HG03571 (cell line): ENCODE results near the gene LMX1A.

Source experiments
- ATAC-seq: cut with Tn5 transposase; IDR thresholded peaks from one replicate; pipeline ENCODE4 v1.9.1; 2021; ENCODE audit not compliant: unreplicated experiment

LMX1A gene

GRCh38 chr1:165355977-165356811, at the start of gene LMX1A:
Gene LMX1A, minus strand, starts transcription at chr1:165356715. Its CDS starts 1,156 bp downstream, at chr1:165355559.
- ATAC-seq, result no peak

GRCh38 chr1:165403835-165404482, 47.4 kb upstream of the LMX1A start:
- ATAC-seq, result peak; percentile 66

DNA sequence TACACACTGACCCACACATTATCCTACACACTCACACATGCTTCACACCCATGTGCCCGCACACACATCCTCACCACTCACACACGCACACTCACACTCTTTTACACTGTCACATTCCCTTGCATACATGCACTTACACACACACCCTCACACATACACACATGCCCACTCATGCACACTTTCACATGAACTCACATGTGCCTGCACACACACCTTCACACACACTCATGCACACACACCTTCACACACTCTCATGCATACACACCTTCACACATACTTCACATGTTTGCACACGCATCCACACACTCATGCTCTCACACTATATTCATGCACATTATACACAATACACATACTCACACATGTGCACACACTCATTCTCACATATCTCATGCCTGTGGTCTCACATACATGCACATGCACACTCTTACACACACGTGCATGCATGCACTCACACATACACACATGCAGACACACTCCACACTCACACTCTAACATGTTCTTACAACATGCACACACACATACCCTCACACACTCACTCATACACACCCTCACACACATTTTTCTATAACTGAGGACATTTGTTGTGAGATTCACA, 46.1 kb upstream of the LMX1A start:
- ATAC-seq, result no peak

GRCh38 chr1:165397944-165398343, 41.4 kb upstream of the LMX1A start:
- no peak for ATAC-seq

DNA sequence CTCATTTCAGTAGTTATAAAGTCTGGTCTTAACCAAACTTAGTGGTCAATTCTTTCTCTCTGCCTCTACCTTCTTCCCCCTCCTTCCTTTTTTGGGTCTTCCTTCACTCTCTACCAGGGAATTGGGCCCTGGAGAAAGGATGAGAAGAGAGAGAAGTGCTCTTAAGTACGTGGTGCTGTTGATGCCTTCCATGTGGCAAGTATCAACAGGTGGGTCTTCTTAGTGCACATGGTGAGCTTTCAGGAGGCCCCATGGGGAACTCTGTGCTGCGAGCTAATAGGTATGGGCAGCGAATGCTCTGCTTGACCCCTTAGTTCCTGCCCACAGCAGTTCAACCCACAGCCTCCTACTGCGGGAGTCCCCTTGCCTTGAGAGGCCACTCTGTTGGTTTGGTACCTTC, 39.4 kb upstream of the LMX1A start:
- no peak for ATAC-seq

GRCh38 chr1:165395478-165395877, 39.0 kb upstream of the LMX1A start:
- ATAC-seq, result no peak

DNA sequence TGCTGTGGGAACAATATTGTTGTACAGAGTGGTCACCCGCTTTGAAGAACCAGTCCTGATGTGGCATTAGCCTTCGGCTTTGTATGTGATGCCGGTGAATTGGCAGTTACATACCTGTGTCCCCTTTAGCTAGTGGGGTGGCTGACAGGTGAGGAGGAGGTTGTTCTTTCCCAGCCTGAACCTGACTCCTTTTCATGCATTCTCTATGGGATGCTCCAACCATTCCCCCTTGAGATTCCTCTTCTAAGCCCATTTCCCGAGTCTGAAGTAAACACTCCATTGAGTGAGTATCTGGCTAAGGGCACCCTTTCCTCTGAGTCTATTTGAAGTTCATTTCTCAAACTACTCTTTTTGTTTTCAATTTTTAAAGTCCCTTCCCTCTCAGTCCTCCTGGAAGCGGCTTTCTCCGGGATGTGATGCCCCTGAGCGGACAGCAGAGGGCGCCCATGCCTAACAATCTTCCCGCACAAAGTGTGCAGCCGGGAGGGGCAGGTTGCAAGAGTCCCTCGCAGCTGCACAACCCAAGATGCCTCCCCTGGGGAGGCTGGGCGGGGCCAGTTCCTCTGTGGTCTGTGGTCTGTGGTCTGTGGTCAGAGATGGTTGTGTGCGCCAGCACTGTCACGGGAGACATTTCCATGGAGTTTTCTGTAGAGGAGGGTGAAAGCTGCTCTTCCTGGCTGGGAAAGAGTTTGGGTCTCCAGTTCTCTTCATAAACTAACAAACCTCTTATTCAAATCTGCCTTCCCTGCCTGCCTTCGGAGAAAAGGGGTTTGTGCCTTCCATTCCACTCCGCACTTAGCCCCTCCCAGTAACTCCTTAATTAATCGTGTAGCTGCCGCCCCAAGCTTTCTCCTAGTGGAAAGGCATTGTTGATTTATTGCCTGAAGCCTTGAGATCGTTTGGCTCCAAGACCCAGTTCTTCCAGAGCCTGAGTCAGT, 36.4 kb upstream of the LMX1A start:
- ATAC-seq, result peak; percentile 98

- no peak for ATAC-seq
Observed at GRCh38 chr1:165389609-165390008, 33.1 kb upstream of the LMX1A start.

DNA sequence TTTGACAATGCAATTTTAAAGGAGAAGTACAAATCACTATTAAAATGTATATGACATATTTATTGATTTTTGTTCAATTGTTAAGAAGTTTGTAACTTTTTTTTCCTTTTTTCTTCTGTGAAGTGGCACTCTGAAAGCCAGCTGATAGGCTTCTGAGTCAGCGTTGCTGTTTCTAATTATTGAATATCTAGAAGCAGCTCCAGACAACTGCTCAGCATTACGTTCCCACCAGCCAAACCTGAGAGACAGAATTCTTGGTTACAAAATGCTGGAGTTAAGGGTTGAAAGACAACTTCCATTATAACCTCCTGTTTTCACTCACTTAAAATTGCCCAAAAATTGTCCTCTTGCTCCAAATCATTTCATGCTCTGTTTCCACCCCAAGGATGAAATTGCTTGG, 31.4 kb upstream of the LMX1A start:
- ATAC-seq, result no peak

GRCh38 chr1:165387505-165387904, 31.0 kb upstream of the LMX1A start:
- no peak for ATAC-seq

DNA sequence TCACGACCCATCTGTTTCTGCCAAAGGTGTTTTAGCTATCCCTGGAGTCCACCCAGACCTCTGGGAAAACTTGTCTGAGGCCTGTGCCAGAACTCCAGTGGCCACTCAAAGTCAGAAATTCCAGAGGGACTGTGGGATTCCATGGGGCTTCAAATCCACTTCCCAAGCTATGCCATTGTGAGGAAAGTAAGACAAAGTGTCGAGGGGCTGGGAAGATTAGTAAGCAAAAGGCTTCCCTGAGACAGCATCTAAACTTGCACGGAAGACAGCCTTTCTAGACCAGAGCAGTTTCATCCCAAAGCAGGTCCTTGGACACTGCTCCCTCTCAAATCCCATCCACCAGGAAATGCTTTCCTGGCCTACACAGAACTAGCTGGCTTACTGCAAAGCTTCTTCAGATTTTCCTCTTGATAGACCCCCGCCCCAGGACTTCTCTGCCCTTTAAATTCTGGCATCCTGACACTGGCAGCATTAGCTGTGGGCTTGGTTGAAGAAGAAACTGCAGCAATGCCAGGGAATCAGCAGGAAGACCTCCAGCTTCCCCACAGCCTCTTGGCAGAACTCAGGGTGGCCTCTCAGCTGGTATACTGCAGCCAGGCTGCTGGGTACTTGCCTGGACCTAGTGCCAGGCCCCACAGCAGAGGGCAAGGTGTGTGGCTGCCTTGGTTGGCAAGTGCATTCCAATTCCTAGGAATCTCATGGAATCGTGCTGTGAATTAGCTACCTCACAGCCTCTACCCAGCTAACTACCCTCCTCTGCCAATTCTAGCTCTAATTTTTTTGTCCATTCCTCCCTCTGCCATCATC, 27.3 kb upstream of the LMX1A start:
- no peak for ATAC-seq

DNA sequence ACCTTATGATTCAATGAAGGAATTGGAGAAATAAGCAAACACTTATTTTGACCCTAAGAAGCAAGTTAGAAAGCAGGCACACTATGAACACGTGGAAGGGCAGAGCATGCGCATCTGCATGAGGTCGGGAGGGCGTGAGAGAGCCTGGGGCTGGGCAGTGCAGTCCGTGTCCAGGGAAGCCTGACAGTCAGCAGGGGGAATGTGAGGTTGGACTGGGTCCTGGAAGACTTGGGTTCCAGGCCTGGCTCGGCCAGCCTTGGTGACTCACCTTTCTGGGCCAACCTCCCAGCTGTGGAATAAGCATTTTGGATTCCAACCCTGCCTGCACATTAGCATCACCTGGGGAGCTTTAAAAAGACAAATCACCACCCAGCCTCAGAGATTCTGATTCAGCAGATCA, 26.6 kb upstream of the LMX1A start:
- ATAC-seq, result no peak

- no peak for ATAC-seq
Observed at GRCh38 chr1:165381745-165382505, 25.4 kb upstream of the LMX1A start.

DNA sequence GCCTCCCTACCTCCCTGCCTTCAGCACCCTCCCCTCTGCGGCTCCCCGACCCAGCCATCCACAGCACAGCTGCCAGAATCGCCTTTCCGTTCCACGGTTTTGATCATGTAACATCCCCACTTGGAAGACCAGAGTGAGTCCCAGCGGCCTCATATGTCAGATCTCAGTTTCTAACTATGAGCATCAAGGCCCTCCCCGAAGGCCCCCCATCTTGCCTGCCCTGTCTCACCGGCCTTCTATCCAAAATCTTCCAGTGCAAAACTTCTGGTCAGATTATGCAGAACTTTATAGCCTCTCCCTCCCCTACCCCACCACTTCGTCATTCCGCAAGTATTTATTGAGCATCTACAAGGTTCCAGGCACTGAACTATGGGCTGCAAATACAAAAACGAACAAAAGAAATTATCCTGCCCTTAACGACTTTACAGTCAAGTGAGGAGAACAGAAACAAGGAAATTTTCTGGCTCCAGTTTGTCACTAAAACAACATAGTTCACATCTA, 20.3 kb upstream of the LMX1A start:
- no peak for ATAC-seq

DNA sequence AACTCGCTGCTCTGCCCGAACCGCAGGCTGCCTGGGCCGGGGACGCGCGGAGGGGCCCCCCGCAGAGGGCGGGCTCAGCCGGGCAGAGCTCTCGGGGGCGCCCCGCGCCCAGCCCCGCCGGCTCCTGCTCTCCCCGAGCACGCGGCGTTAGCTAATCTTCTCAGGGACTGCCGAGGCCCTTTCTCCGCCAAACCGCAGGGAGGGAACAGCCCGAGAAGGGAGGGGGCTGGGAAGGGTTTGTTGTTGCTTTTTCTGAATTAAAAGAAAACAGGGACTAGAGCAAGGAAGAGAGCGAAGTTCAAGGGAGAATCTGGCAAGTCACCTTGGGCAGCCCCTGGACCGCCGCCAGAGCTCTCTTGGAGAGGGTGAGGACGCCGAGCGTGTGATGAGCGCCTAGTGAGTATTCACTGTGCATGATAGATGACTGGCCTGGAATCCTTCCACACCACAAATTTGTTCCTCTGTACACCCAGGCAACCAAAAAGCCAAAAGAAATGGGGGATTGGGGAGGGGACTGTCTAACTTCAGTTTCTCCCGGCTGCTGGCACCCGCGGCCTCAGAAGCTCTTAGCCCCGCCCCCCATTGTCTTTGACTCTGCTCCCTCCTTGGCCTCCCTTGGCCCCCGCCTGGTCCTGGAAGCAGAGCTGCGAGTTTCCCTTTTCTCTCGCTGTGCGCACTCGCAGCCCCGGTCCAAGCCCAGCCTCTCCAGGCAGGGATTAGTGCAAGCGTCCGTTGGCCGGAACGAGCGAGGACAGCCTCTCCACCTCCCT, 19.7 kb upstream of the LMX1A start:
- ATAC-seq, result no peak

- no peak for ATAC-seq
Observed at GRCh38 chr1:165375623-165376022, 19.1 kb upstream of the LMX1A start.

- ATAC-seq, result no peak
Observed at GRCh38 chr1:165371588-165372225, 15.2 kb upstream of the LMX1A start.

GRCh38 chr1:165369255-165369848, 12.8 kb upstream of the LMX1A start:
- ATAC-seq, result no peak
